Mesenchymal stem cell (in vitro differentiated cells and primary cell): ENCODE measurements around the gene STON2.

ENCODE experiments used
- DNase-seq: peaks from one replicate; pipeline ENCODE4 v3.0.0-alpha.2; 2013
- H2AFZ ChIP-seq: one replicate; pipeline ENCODE4 v1.6.1; 2013; ENCODE audit warnings: low read depth, mild to moderate bottlenecking, control low read depth, inconsistent platforms, low read length, moderate library complexity
- H2AK5ac ChIP-seq: 2 replicates; pipeline ENCODE4 v1.6.1; 2013; ENCODE audit warnings: low read length, moderate library complexity, mild to moderate bottlenecking, inconsistent platforms; ENCODE audit not compliant: severe bottlenecking
- H2BK120ac ChIP-seq: one replicate; pipeline ENCODE4 v1.6.1; 2013; ENCODE audit warnings: low read depth, mild to moderate bottlenecking, inconsistent platforms, low read length, moderate library complexity
- H2BK12ac ChIP-seq, 2 experiments: one replicate each; pipeline ENCODE4 v1.6.1; 2013; ENCODE audit warnings: inconsistent platforms in 2 of 2, low read length in 2 of 2, mild to moderate bottlenecking in 2 of 2, moderate library complexity in 2 of 2, control low read depth in 1 of 2
- H2BK15ac ChIP-seq: one replicate; pipeline ENCODE4 v1.6.1; 2013; ENCODE audit warnings: mild to moderate bottlenecking, low read depth, inconsistent platforms; ENCODE audit not compliant: poor library complexity, severe bottlenecking
- H2BK5ac ChIP-seq: 2 replicates; pipeline ENCODE4 v1.6.1; 2013; ENCODE audit warnings: low read depth, mild to moderate bottlenecking, low read length, control low read depth, inconsistent platforms; ENCODE audit not compliant: poor library complexity, severe bottlenecking
- H3K14ac ChIP-seq, 2 experiments: one replicate each; pipeline ENCODE4 v1.6.1; 2013; ENCODE audit warnings: inconsistent platforms in 2 of 2, low read length in 2 of 2, control low read depth in 1 of 2, mild to moderate bottlenecking in 1 of 2, moderate library complexity in 1 of 2
- H3K18ac ChIP-seq, 2 experiments: one replicate each; pipeline ENCODE4 v1.6.1; 2013; ENCODE audit warnings: inconsistent platforms in 2 of 2, low read length in 2 of 2, control low read depth in 1 of 2, low read depth in 1 of 2, mild to moderate bottlenecking in 1 of 2
- H3K23ac ChIP-seq, 2 experiments: one replicate each; pipeline ENCODE4 v1.6.1; 2013; ENCODE audit warnings: inconsistent platforms in 2 of 2, low read length in 2 of 2, mild to moderate bottlenecking in 2 of 2, moderate library complexity in 2 of 2, control low read depth in 1 of 2
- H3K27ac ChIP-seq: 2 replicates; pipeline ENCODE4 v1.5.1; 2013; ENCODE audit warnings: mild to moderate bottlenecking, moderate library complexity, low read length, control low read depth, inconsistent platforms; ENCODE audit not compliant: poor library complexity, severe bottlenecking
- H3K27me3 ChIP-seq, 2 experiments: 2 replicates each; pipeline versions ENCODE4 v1.6.1 to v1.7.0; 2013; ENCODE audit warnings: low read length in 2 of 2, mild to moderate bottlenecking in 2 of 2, moderate library complexity in 2 of 2, control low read depth in 1 of 2, inconsistent platforms in 1 of 2; ENCODE audit not compliant: control insufficient read depth in 1 of 2, insufficient read depth in 1 of 2
- H3K36me3 ChIP-seq, 2 experiments: 2 replicates each; pipeline versions ENCODE4 v1.6.1 to v1.7.0; 2013; ENCODE audit warnings: low read length in 2 of 2, control low read depth in 1 of 2, inconsistent platforms in 1 of 2, low read depth in 1 of 2, mild to moderate bottlenecking in 1 of 2; ENCODE audit not compliant: insufficient read depth in 2 of 2, control insufficient read depth in 1 of 2
- H3K4ac ChIP-seq, 2 experiments: one replicate each; pipeline ENCODE4 v1.6.1; 2013; ENCODE audit warnings: inconsistent platforms in 2 of 2, low read length in 2 of 2, mild to moderate bottlenecking in 2 of 2, moderate library complexity in 2 of 2, control low read depth in 1 of 2, low read depth in 1 of 2
- H3K4me1 ChIP-seq: 2 replicates; pipeline ENCODE4 v1.6.1; 2013; ENCODE audit warnings: low read depth, low read length, control low read depth; ENCODE audit not compliant: control insufficient read depth, insufficient read depth
- H3K4me2 ChIP-seq: 2 replicates; pipeline ENCODE4 v1.6.1; 2013; ENCODE audit warnings: low read length, mild to moderate bottlenecking, inconsistent platforms; ENCODE audit not compliant: poor library complexity, severe bottlenecking
- H3K4me3 ChIP-seq, 2 experiments: 2 replicates each; pipeline versions ENCODE4 v1.5.1 to v1.7.0; 2013; ENCODE audit warnings: low read length in 2 of 2, mild to moderate bottlenecking in 2 of 2, control low read depth in 1 of 2, low read depth in 1 of 2; ENCODE audit not compliant: insufficient read depth in 1 of 2
- H3K79me1 ChIP-seq: replicated peaks from 2 replicates; pipeline ENCODE4 v1.6.1; 2013; ENCODE audit warnings: mild to moderate bottlenecking, control low read depth, low read length, inconsistent platforms; ENCODE audit not compliant: poor library complexity, severe bottlenecking
- H3K9ac ChIP-seq: 2 replicates; pipeline ENCODE4 v1.7.0; 2013; ENCODE audit warnings: mild to moderate bottlenecking, low read length, moderate library complexity
- H3K9me3 ChIP-seq: 2 replicates; pipeline ENCODE4 v1.7.0; 2013; ENCODE audit warnings: mild to moderate bottlenecking, low read length; ENCODE audit not compliant: control insufficient read depth
- H4K8ac ChIP-seq: one replicate; pipeline ENCODE4 v1.6.1; 2013; ENCODE audit warnings: inconsistent platforms, mild to moderate bottlenecking, low read length, moderate library complexity
- H4K91ac ChIP-seq: one replicate; pipeline ENCODE4 v1.6.1; 2013; ENCODE audit warnings: mild to moderate bottlenecking, low read length, inconsistent platforms
- WGBS: methylation state at CpG from one replicate; pipeline ENCODE4 v1.1.7; 2013; ENCODE audit warnings: mixed read lengths; 5-methylcytosine and 5-hydroxymethylcytosine counted together

The STON2 gene

GRCh38 chr14:81390696-81391095 lies 9.4 kb downstream of the STON2 start:
- Histone ChIP-seq H3K27me3 (peaks cover 0 to 3% of the 10 kb centered on the region in 2 experiments), H2BK15ac (no peak overlapping the region), H3K4me1 (peaks cover 2% of the 10 kb centered on the region), H3K9ac (no peak overlapping the region), H2AK5ac (no peak overlapping the region), H2BK120ac (no peak overlapping the region), H3K4ac (no peak overlapping the region), H3K27ac (no peak overlapping the region), H2AFZ (no peak overlapping the region), H3K18ac (no peak overlapping the region), H3K79me1 (no peaks in the 10 kb centered on the region), H3K14ac (no peak overlapping the region), H4K8ac (no peak overlapping the region), H3K4me3 (no peak overlapping the region), H3K9me3 (peaks cover 3% of the 10 kb centered on the region), H4K91ac (no peak overlapping the region), H2BK5ac (no peak overlapping the region), H3K23ac (no peak overlapping the region), H2BK12ac (no peak overlapping the region), H3K36me3 (peaks cover 0 to 26% of the 10 kb centered on the region in 2 experiments), H3K4me2 (no peak overlapping the region)
- peak; percentile 4 for DNase-seq
- WGBS: 28% methylated on average over 3 of the region's 3 CpGs

- Histone ChIP-seq H3K36me3 (peaks cover 0 to 5% of the 10 kb centered on the region in 2 experiments), H3K4me2 (no peak overlapping the region), H3K9me3 (peaks cover 3% of the 10 kb centered on the region), H2BK120ac (no peak overlapping the region), H3K4me3 (no peak overlapping the region), H3K79me1 (no peaks in the 10 kb centered on the region), H2BK15ac (no peak overlapping the region), H4K8ac (no peak overlapping the region), H3K23ac (no peak overlapping the region), H3K27me3 (peaks cover 0 to 5% of the 10 kb centered on the region in 2 experiments), H2AFZ (no peak overlapping the region), H2AK5ac (no peak overlapping the region), H4K91ac (no peak overlapping the region), H2BK5ac (no peak overlapping the region), H3K27ac (no peak overlapping the region), H2BK12ac (no peak overlapping the region), H3K4ac (no peak overlapping the region), H3K9ac (no peak overlapping the region), H3K18ac (no peak overlapping the region), H3K4me1 (peaks cover 2% of the 10 kb centered on the region), H3K14ac (no peak overlapping the region)
- WGBS: 94% methylated on average over 1 of the region's 2 CpGs
- DNase-seq: no peak
Observed at GRCh38 chr14:81388336-81388735, 11.8 kb downstream of the STON2 start.

GRCh38 chr14:81386290-81386745 lies 13.8 kb downstream of the STON2 start:
- no peak overlapping the region for H3K14ac ChIP-seq
- no peak overlapping the region for H4K8ac ChIP-seq
- H3K4me1 ChIP-seq: peaks cover 2% of the 10 kb centered on the region
- H2BK120ac ChIP-seq: no peak overlapping the region
- H2BK5ac ChIP-seq: no peak overlapping the region
- H3K4ac ChIP-seq: no peak overlapping the region
- no peak overlapping the region for H2AK5ac ChIP-seq
- no peak overlapping the region for H3K18ac ChIP-seq
- H3K4me3 ChIP-seq: no peak overlapping the region
- no peak overlapping the region for H3K27ac ChIP-seq
- H4K91ac ChIP-seq: no peak overlapping the region
- H2BK12ac ChIP-seq: no peak overlapping the region
- H3K4me2 ChIP-seq: no peak overlapping the region
- no peak overlapping the region for H2BK15ac ChIP-seq
- WGBS: 71% methylated on average over 4 of the region's 4 CpGs
- H3K79me1 ChIP-seq: no peaks in the 10 kb centered on the region
- H2AFZ ChIP-seq: no peak overlapping the region
- no peak overlapping the region for H3K23ac ChIP-seq
- DNase-seq: no peak
- H3K9me3 ChIP-seq: peaks cover 3% of the 10 kb centered on the region
- peaks cover 0 to 9% of the 10 kb centered on the region in 2 experiments for H3K27me3 ChIP-seq
- H3K9ac ChIP-seq: no peak overlapping the region
- no peaks in the 10 kb centered on the region for H3K36me3 ChIP-seq

- no peak overlapping the region for H2BK15ac ChIP-seq
- H3K9ac ChIP-seq: no peak overlapping the region
- no peak overlapping the region for H4K8ac ChIP-seq
- peaks cover 0 to 9% of the 10 kb centered on the region in 2 experiments for H3K27me3 ChIP-seq
- no peak for DNase-seq
- H3K23ac ChIP-seq: no peak overlapping the region
- no peak overlapping the region for H3K27ac ChIP-seq
- no peak overlapping the region for H3K18ac ChIP-seq
- peaks cover 2% of the 10 kb centered on the region for H3K4me1 ChIP-seq
- H2AFZ ChIP-seq: no peak overlapping the region
- no peak overlapping the region for H3K4me3 ChIP-seq
- H2BK12ac ChIP-seq: no peak overlapping the region
- no peaks in the 10 kb centered on the region for H3K36me3 ChIP-seq
- H3K14ac ChIP-seq: no peak overlapping the region
- no peak overlapping the region for H2AK5ac ChIP-seq
- H4K91ac ChIP-seq: no peak overlapping the region
- H3K9me3 ChIP-seq: peaks cover 3% of the 10 kb centered on the region
- H2BK5ac ChIP-seq: no peak overlapping the region
- WGBS: 77% methylated on average over 5 of the region's 7 CpGs
- no peaks in the 10 kb centered on the region for H3K79me1 ChIP-seq
- no peak overlapping the region for H2BK120ac ChIP-seq
- H3K4me2 ChIP-seq: no peak overlapping the region
- H3K4ac ChIP-seq: no peak overlapping the region
Observed at GRCh38 chr14:81385886-81386285, 14.2 kb downstream of the STON2 start.
